NCI-H1105 treated with DMSO at 0.1 percent for 48 hours (cell line): ENCODE data around the gene CGRRF1.
A peak's percentile ranks its signal among the peaks of the same experiment; 100 is the strongest.

ENCODE experiments used
- DNase-seq: peaks from one replicate; lab custom pipeline; 2025; lab: John Stamatoyannopoulos, UW

Gene CGRRF1, protein sequence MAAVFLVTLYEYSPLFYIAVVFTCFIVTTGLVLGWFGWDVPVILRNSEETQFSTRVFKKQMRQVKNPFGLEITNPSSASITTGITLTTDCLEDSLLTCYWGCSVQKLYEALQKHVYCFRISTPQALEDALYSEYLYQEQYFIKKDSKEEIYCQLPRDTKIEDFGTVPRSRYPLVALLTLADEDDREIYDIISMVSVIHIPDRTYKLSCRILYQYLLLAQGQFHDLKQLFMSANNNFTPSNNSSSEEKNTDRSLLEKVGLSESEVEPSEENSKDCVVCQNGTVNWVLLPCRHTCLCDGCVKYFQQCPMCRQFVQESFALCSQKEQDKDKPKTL

GRCh38 chr14:54509546-54510501 is at the start of gene CGRRF1:
CGRRF1 (plus strand) TSS chr14:54509906; CDS start chr14:54509960, 54 bp downstream.
- DNase-seq: peak; percentile 98

- DNase-seq: no peak
Observed at GRCh38 chr14:54462048-54462447, 47.7 kb upstream of the CGRRF1 start.

GRCh38 chr14:54465654-54466053 is 44.1 kb upstream of the CGRRF1 start:
- no peak for DNase-seq

GRCh38 chr14:54467280-54467679 is 42.4 kb upstream of the CGRRF1 start:
- DNase-seq: no peak

DNA sequence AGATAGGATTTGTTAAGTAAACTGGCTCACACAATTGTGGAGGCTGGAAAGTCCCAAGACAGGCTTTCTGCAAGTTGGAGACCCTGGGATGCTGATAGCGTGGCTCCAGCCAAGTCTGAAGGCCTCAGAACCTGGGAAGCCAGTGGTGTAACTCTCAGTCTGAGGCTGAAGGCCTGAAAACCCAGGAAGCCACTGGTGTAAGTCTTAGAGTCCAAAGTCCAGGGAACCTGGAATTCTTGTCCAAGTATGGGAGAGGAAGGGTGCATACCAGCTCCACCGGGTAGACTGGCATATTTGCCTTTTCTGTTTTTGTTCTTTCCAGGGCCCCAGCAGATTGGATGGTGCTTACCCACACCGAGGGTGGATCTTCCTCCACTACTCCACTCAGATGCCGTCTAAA is 39.0 kb upstream of the CGRRF1 start:
- DNase-seq: no peak

GRCh38 chr14:54471641-54472040 is 38.1 kb upstream of the CGRRF1 start:
- no peak for DNase-seq

DNA sequence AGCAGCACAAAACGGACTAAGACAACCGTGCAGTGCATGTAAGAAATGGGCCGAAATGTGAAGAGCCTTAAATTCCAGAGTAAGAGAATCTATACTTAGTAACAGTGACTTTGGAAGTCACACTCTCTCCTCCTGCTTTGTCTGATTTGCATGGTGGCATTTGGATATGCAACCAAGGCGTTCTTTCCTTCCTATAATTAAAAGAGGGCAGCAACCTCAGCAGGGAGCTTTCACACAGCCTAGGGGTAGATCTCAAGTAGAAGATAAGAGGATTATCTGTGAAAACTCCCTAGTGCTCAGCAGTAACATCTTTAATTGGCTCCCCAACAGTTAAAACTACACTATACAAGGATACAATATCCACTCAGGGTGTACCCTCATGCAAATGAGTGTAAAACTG is 37.4 kb upstream of the CGRRF1 start:
- no peak for DNase-seq

DNA sequence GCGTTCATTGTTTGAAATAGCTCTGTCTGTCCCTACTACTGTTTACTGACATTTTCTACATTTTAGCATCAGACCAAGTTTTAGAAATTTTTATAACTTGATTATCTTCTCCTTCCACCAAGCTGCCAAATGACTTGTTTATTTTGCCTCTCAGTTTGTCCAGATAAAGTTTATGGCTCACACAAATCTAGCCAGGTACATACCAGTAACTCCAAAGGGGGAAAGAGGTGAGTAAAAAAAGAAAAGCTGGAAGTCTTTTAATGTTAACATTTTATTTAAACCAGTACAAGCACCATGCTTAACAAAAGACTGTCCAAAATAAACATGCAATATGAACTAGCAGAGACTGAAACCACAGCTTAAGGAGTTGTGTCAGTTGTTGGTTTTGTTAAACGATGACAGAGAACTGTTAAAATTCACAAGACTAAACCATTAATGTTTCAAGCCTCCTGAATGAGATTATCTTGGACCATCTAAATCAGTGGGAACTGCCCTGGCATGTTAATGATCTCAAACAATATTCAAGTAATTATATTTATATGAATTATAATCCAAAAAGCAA is 35.4 kb upstream of the CGRRF1 start:
- no peak for DNase-seq

GRCh38 chr14:54475187-54475899 is 34.4 kb upstream of the CGRRF1 start:
- DNase-seq: no peak

DNA sequence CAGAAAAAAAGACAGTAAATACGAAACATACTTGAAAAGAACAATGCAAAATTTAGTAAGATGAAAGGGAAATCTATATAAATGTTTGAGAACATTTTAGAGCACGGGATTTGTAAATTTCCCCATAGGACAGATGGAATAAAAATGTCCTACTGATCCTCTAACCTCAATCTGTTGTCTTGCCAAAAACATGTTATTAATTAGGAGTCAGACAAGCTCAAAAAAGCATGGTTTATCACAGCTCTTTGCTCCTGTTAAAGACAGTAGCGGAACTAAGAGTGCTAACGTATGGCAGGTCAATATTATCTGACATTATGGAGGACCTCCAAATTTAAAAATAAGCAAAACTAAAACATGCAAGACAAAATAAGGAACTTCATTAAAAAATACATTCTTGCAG is 33.8 kb upstream of the CGRRF1 start:
- DNase-seq: no peak

- DNase-seq: no peak
Observed at GRCh38 chr14:54478636-54479215, 31.0 kb upstream of the CGRRF1 start.

DNA sequence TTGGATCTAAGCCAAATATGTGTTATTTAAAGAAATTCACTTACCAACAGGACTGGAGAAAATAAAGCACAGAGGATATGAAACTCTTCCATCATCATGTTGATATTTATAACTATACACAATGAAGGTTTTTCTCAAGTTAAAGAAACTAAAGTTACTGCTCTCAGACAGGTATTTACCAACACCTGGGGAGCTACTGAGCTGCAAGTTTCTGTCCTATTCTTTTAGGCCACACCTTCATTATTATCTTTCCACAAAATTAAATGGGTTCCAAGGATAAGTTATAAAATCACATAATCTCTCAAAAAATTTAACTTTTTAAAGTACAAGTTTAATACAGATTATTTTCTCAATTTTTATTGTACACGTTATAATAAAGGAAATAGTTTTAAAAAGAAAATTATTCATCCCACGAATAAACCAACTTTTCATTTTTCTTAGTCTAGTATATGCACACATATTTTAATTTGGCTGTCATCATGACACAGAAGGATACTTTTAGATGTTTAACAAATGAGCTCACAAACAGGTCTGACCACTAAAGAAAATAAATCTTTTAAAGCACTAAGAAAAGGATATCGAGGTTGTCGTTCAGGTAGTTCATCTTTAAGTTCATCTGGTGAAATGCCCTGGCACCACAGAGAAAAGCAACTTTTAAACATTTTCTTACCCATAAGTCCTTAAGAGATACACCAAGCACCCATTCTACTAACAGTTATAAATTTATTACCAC is 28.7 kb upstream of the CGRRF1 start:
- DNase-seq: no peak

DNA sequence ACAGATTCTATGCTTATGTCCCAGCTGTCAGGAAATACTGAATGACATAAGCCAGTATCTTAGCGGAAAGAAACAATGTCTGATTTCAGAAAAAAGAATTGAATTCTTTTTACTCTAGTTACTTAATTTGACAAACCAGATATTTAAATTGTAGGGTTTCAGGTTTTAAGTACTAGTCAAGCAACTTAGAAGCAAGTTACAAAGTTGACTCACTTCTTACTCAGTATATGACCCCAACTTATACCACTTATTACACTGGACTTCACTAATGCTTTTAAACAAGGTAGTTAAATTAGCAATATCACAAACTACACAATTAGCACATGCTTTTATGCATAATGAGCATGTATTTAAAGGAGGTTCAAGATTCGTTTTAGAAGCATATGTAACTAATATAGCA is 28.0 kb upstream of the CGRRF1 start:
- no peak for DNase-seq

DNA sequence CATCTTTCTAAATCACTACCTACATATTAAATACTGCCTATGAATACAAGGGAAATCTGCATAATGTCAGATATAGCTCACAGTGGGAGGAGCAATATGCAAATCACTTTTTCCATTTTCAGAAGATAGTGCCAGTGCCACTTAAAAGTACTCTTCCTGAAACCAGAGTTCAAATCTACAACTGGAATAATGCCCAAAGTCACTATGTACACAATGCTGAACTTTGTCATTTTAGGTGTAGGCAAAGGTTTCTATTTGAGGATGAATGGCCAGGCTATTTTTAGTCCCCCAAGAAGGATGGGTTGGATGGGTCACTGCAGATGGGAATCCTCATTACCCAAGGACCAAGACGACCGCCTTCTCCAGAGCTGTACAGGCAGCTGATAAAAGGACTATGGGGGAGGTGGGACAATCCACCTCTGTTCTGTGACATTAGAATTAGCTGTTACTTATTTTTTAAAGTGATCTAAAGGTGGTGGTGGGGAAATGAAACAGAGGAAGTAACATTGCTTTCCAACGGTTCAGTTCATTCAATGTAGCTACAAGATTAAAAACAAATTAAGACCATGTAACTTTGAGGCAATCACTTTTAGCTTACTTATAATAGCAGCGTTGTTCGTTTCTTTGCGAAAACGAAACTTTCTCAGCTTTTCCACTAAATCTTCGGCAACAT is 26.5 kb upstream of the CGRRF1 start:
- no peak for DNase-seq

DNA sequence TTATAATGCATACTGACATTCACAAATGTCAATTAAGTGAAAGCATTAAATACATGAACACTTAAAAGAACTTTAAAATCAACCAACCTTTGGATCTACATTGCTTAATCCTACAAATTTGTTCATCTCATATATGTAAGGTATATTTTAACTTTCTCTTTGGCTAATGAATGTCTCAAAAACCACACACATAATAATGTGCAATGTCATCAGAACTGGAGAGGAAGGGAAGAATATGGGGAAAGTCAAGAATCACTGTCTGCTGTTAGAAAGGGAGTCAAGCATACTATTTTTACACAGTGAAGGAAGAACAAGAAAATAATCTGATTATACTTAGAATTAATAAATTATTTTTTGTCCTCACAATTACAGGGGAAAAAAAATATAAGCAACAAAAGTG is 25.9 kb upstream of the CGRRF1 start:
- DNase-seq: no peak

- no peak for DNase-seq
Observed at GRCh38 chr14:54486685-54487084, 23.0 kb upstream of the CGRRF1 start.

DNA sequence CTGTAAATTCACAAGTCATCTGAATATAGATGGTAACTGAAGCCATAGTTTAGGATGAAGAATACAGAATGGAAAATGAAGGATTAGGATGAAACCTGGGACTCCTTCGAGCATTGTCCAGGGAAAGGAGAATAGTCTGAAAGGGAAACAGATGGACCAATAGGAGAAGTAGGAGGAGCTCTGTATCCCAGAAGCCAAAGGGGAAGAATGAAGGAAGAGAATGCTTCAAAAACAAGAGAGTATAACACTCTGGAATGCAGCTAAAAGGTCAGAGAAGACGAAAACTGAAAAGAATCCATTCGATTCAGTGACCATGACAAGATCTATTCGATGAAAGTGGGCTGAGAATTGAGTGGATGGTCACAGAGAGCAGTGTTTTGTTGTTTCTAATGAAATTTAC is 21.9 kb upstream of the CGRRF1 start:
- no peak for DNase-seq

GRCh38 chr14:54488318-54488645 is 21.4 kb upstream of the CGRRF1 start:
- DNase-seq: no peak

DNA sequence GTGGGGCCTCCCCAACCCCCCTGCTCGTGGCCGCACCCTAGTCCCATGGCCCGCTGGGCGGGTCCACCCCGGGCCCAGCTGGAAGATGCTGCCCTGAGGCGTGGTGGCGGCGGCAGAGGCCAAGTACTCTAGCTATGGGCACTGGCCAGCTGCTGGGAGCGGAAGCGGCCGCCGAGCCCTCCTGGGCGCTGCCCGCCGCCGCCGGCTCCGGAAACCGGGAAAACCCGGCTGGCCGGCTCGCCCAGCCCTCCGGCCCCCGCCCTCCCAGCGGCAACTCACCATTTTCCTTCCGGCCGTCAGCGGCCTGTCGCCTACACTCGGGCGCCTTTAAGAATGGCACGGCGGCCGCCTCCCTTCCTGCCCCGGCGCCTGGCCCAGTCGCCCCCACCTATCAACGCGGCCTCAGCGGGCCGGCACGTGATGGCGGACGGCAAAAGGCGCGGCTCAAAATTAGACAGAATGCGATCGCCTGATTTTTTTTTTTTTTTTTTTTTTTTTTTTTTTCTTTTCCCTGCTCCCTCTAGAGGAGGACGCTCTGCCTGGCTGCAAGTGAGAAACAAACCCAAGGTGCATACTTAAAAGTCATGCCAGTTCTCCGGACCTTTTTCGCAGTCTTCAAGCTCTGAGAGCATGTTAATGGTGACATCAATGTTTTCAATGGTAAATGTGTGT is 20.9 kb upstream of the CGRRF1 start, which contains the start of gene GMFB:
GMFB (minus strand) TSS at position 335 of the 672 bp plus-strand sequence; CDS start at position 282, 53 bp downstream.
- peak; percentile 83 for DNase-seq

- DNase-seq: no peak
Observed at GRCh38 chr14:54489318-54489683, 20.4 kb upstream of the CGRRF1 start.
